Neural cell (in vitro differentiated cells): ENCODE measurements around the gene DCDC2B. TPM values are rescaled to one million over a fixed set of nuclear protein-coding genes. Genes with fewer than 3 reads are reported as not detected.

ENCODE experiments used
- H2AFZ ChIP-seq: fragments of 200-600, 300-800 bp; sonication (generic), shearing (Covaris generic); 2 replicates; pipeline ENCODE4 v1.6.0; 2014; ENCODE audit warnings: low read depth, mild to moderate bottlenecking, antibody characterized with exemption, low read length, moderate library complexity
- H3F3A ChIP-seq: fragments of 200-600 bp; shearing (Covaris generic); 2 replicates; pipeline ENCODE4 v1.6.1; 2016; ENCODE audit warnings: mild to moderate bottlenecking, moderate library complexity, mixed read lengths, antibody characterized with exemption, low read length; ENCODE audit not compliant: insufficient read depth, poor library complexity, severe bottlenecking
- H3K27ac ChIP-seq: fragments of 200-600, 300-800 bp; sonication (generic), shearing (Covaris generic); 2 replicates; pipeline ENCODE4 v1.5.1; 2014; ENCODE audit warnings: mild to moderate bottlenecking, low read length, moderate library complexity
- H3K27me3 ChIP-seq: fragments of 300-800, 200-600 bp; sonication (generic), shearing (Covaris generic); 2 replicates; pipeline ENCODE4 v1.6.0; 2014; ENCODE audit warnings: mild to moderate bottlenecking, low read depth, low read length, moderate library complexity; ENCODE audit not compliant: insufficient read depth
- H3K36me3 ChIP-seq: fragments of 300-800, 200-600 bp; sonication (generic), shearing (Covaris generic); 2 replicates; pipeline ENCODE4 v1.5.1; 2014; ENCODE audit warnings: mild to moderate bottlenecking, antibody characterized with exemption, low read length, moderate library complexity; ENCODE audit not compliant: insufficient read depth
- H3K4me2 ChIP-seq: fragments of 300-800, 200-600 bp; sonication (generic), shearing (Covaris generic); 2 replicates; pipeline ENCODE4 v1.6.0; 2014; ENCODE audit warnings: mild to moderate bottlenecking, low read length
- H3K4me3 ChIP-seq: fragments of 300-800, 200-600 bp; sonication (generic), shearing (Covaris generic); 2 replicates; pipeline ENCODE4 v1.5.1; 2014; ENCODE audit warnings: mild to moderate bottlenecking, low read length, moderate library complexity
- H3K79me2 ChIP-seq: fragments of 200-600 bp; shearing (Covaris generic); replicated peaks from 2 replicates; pipeline ENCODE4 v1.6.0; 2014; ENCODE audit warnings: mild to moderate bottlenecking, low read length, moderate library complexity; ENCODE audit not compliant: insufficient read depth
- H3K9ac ChIP-seq: fragments of 300-800, 200-600 bp; sonication (generic), shearing (Covaris generic); 2 replicates; pipeline ENCODE4 v1.6.1; 2016; ENCODE audit warnings: mild to moderate bottlenecking, low read length, mixed read lengths
- H3K9me2 ChIP-seq: fragments of 200-600 bp; shearing (Covaris generic); 2 replicates; pipeline ENCODE4 v1.6.1; 2016; ENCODE audit warnings: mild to moderate bottlenecking, low read length, mixed read lengths; ENCODE audit not compliant: insufficient read depth
- H3K9me3 ChIP-seq: fragments of 200-600, 300-800 bp; sonication (generic), shearing (Covaris generic); 2 replicates; pipeline ENCODE4 v1.6.1; 2016; ENCODE audit warnings: mild to moderate bottlenecking, mixed run types, low read length, moderate library complexity, mixed read lengths
- H4K20me1 ChIP-seq: fragments of 200-600 bp; shearing (Covaris generic); 2 replicates; pipeline ENCODE4 v1.6.1; 2016; ENCODE audit warnings: mild to moderate bottlenecking, mixed run types; ENCODE audit not compliant: insufficient read depth
- CTCF ChIP-seq: fragments of 450-650 bp; IDR thresholded peaks from 2 replicates; pipeline ENCODE4 v1.5.1; 2014; ENCODE audit warnings: antibody characterized with exemption, mild to moderate bottlenecking, moderate library complexity; ENCODE audit not compliant: poor library complexity, severe bottlenecking
- EP300 ChIP-seq: fragments of 450-650 bp; conservative IDR thresholded peaks from 2 replicates; pipeline ENCODE4 v1.6.1; 2014; ENCODE audit warnings: antibody characterized with exemption, mild to moderate bottlenecking, moderate library complexity; ENCODE audit not compliant: poor library complexity, severe bottlenecking
- EZH2 ChIP-seq: fragments of 200-600, 300-800 bp; shearing (Covaris generic), sonication (generic); IDR thresholded peaks from 2 replicates; pipeline ENCODE4 v1.6.1; 2014; ENCODE audit warnings: antibody characterized with exemption, low read length, borderline replicate concordance, mild to moderate bottlenecking; ENCODE audit not compliant: insufficient read depth, poor library complexity, severe bottlenecking
- MXI1 ChIP-seq: fragments of 450-650 bp; conservative IDR thresholded peaks from 2 replicates; pipeline ENCODE4 v1.6.1; 2014; ENCODE audit warnings: antibody characterized with exemption, mild to moderate bottlenecking; ENCODE audit not compliant: poor library complexity, severe bottlenecking
- POLR2AphosphoS5 ChIP-seq: IDR thresholded peaks from 2 replicates; pipeline ENCODE4 v1.6.1; 2012
- RAD21 ChIP-seq: fragments of 450-650 bp; conservative IDR thresholded peaks from 2 replicates; pipeline ENCODE4 v1.6.1; 2014; ENCODE audit warnings: antibody characterized with exemption, mild to moderate bottlenecking, moderate library complexity
- REST ChIP-seq: IDR thresholded peaks from 2 replicates; pipeline ENCODE4 v1.6.1; 2012; ENCODE audit warnings: borderline replicate concordance
- SMC3 ChIP-seq: fragments of 450-650 bp; conservative IDR thresholded peaks from 2 replicates; pipeline ENCODE4 v1.6.1; 2014; ENCODE audit warnings: antibody characterized with exemption, mild to moderate bottlenecking, moderate library complexity; ENCODE audit not compliant: poor library complexity
- TAF1 ChIP-seq: IDR thresholded peaks from 2 replicates; pipeline ENCODE4 v1.6.1; 2012; ENCODE audit warnings: low read depth
- polyA plus RNA-seq: library from polyadenylated mRNA; depleted of rRNA; stranded (reverse); fragments of >200 nt; gene quantifications from 2 replicates; pipeline ENCODE4 v1.2.3, GENCODE V29; 2014

DCDC2B gene
- polyA plus RNA-seq, 1 donor from 2014 or later: not detected

- H3K79me2 ChIP-seq: no peaks in the 10 kb centered on the region
- no peaks in the 10 kb centered on the region for H3K27me3 ChIP-seq
- H3K36me3 ChIP-seq: peaks cover 5% of the 10 kb centered on the region
- no peaks in the 10 kb centered on the region for H4K20me1 ChIP-seq
- no peak overlapping the region for H3K9ac ChIP-seq
- no peak overlapping the region for H3K4me3 ChIP-seq
- H3K9me3 ChIP-seq: no peaks in the 10 kb centered on the region
- no peak overlapping the region for H3K4me2 ChIP-seq
- TF ChIP-seq MXI1: no peak
- TF ChIP-seq TAF1: no peak
- TF ChIP-seq POLR2AphosphoS5: no peak
- TF ChIP-seq CTCF: no peak
- TF ChIP-seq EP300: no peak
- no peak for TF ChIP-seq SMC3
- TF ChIP-seq EZH2: no peak
- TF ChIP-seq REST: no peak
- TF ChIP-seq RAD21: no peak
- H2AFZ ChIP-seq: no peak overlapping the region
- no peaks in the 10 kb centered on the region for H3K9me2 ChIP-seq
- H3K27ac ChIP-seq: no peak overlapping the region
- no peaks in the 10 kb centered on the region for H3F3A ChIP-seq
Measured at GRCh38 chr1:32232558-32233304, 23.8 kb downstream of the DCDC2B start.

GRCh38 chr1:32234792-32235191, 25.9 kb downstream of the DCDC2B start:
- Histone ChIP-seq H3K4me3 (no peak overlapping the region), H4K20me1 (no peaks in the 10 kb centered on the region), H3K4me2 (no peak overlapping the region), H3K9me3 (no peaks in the 10 kb centered on the region), H3K9me2 (no peaks in the 10 kb centered on the region), H3K27ac (no peak overlapping the region), H3K36me3 (peaks cover 4% of the 10 kb centered on the region), H3F3A (no peaks in the 10 kb centered on the region), H3K27me3 (peaks cover 3% of the 10 kb centered on the region), H3K79me2 (no peaks in the 10 kb centered on the region), H2AFZ (no peak overlapping the region), H3K9ac (no peak overlapping the region)
- no peak for TF ChIP-seq TAF1
- TF ChIP-seq REST: no peak
- TF ChIP-seq MXI1: no peak
- TF ChIP-seq EP300: no peak
- no peak for TF ChIP-seq EZH2
- TF ChIP-seq SMC3: no peak
- no peak for TF ChIP-seq POLR2AphosphoS5
- no peak for TF ChIP-seq RAD21
- TF ChIP-seq CTCF: no peak
